ENCODE measurements around the gene TNFSF9. TPM values are rescaled to one million over a fixed set of nuclear protein-coding genes. Genes with fewer than 3 reads are reported as not detected.

Gene TNFSF9
- total RNA-seq, 3 donors from 2014 or later (not counting 1 experiment from before 2014, with no cell fraction given), result 3.3 to 6.0 (median 5.6) TPM

- peaks cover 6% of the 10 kb centered on the region for H3K4me1 ChIP-seq (ENCODE audit: control insufficient read depth, insufficient read depth, low read length)
- no peak overlapping the region for H3K4me3 ChIP-seq (ENCODE audit: low read length)
- H3K4me3 Mint-ChIP-seq, result no peak overlapping the region
- no peak overlapping the region for H3K27ac Mint-ChIP-seq
- H3K27ac ChIP-seq (ENCODE audit: low read length), result no peak overlapping the region
- H3K27me3 ChIP-seq (ENCODE audit: control insufficient read depth, insufficient read depth, low read length), result no peaks in the 10 kb centered on the region
- TF ChIP-seq CTCF (IDR thresholded peaks at IDR 0.05), result no peak
- no peaks in the 10 kb centered on the region for H3K36me3 ChIP-seq (ENCODE audit: control insufficient read depth, insufficient read depth, low read length)
- H3K9me3 Mint-ChIP-seq, result peaks cover 0 to 2% of the 10 kb centered on the region in 2 donors
- H3K4me1 Mint-ChIP-seq, result peaks cover 10% of the 10 kb centered on the region in 2 donors
- 92% methylated on average over 8 of the region's 8 CpGs for WGBS (ENCODE audit: insufficient coverage)
- peaks cover 0 to 12% of the 10 kb centered on the region in 2 donors for H3K27me3 Mint-ChIP-seq (ENCODE audit: low read depth in 2 of 2)
- no peaks in the 10 kb centered on the region for H3K9me3 ChIP-seq (ENCODE audit: control insufficient read depth, insufficient read depth, low read length)
- intact Hi-C loops (cut with micrococcal nuclease), result no loop called here
- ATAC-seq (no peak), DNase-seq (no peak)
- H3K36me3 Mint-ChIP-seq, result no peaks in the 10 kb centered on the region
Observed at GRCh38 chr19:6494438-6495036, 36.3 kb upstream of the TNFSF9 start.

- Mint-ChIP-seq H3K27ac (no peak overlapping the region), H3K36me3 (no peaks in the 10 kb centered on the region), H3K4me1 (no peaks in the 10 kb centered on the region), H3K27me3 (ENCODE audit: low read depth in 2 of 2) (peaks cover 0 to 17% of the 10 kb centered on the region in 2 donors), H3K9me3 (peaks cover 0 to 2% of the 10 kb centered on the region in 2 donors), H3K4me3 (no peak overlapping the region)
- ATAC-seq, result no peak
- H3K27me3 ChIP-seq (ENCODE audit: control insufficient read depth, insufficient read depth, low read length), result peaks cover under 1% of the 10 kb centered on the region
- H3K9me3 ChIP-seq (ENCODE audit: control insufficient read depth, insufficient read depth, low read length), result no peaks in the 10 kb centered on the region
- no peak overlapping the region for H3K27ac ChIP-seq (ENCODE audit: low read length)
- H3K4me3 ChIP-seq (ENCODE audit: low read length), result no peak overlapping the region
- no peak for DNase-seq
- H3K36me3 ChIP-seq (ENCODE audit: control insufficient read depth, insufficient read depth, low read length), result no peaks in the 10 kb centered on the region
- 96% methylated on average over 19 of the region's 19 CpGs for WGBS (ENCODE audit: insufficient coverage)
- intact Hi-C loops (cut with micrococcal nuclease), result no loop called here
- no peak for TF ChIP-seq CTCF (IDR thresholded peaks at IDR 0.05)
- no peaks in the 10 kb centered on the region for H3K4me1 ChIP-seq (ENCODE audit: control insufficient read depth, insufficient read depth, low read length)
Observed at GRCh38 chr19:6495947-6496346, 34.9 kb upstream of the TNFSF9 start.

- H3K4me3 ChIP-seq (ENCODE audit: low read length), result no peak overlapping the region
- no peak overlapping the region for H3K4me3 Mint-ChIP-seq
- no peaks in the 10 kb centered on the region for H3K9me3 Mint-ChIP-seq
- H3K27me3 Mint-ChIP-seq (ENCODE audit: low read depth in 2 of 2), result peaks cover 0 to 26% of the 10 kb centered on the region in 2 donors
- ATAC-seq (no peak), DNase-seq (no peak)
- H3K4me1 Mint-ChIP-seq, result peaks cover 0 to 11% of the 10 kb centered on the region in 2 donors
- H3K4me1 ChIP-seq (ENCODE audit: control insufficient read depth, insufficient read depth, low read length), result peaks cover 15% of the 10 kb centered on the region
- no peaks in the 10 kb centered on the region for H3K36me3 ChIP-seq (ENCODE audit: control insufficient read depth, insufficient read depth, low read length)
- H3K27me3 ChIP-seq (ENCODE audit: control insufficient read depth, insufficient read depth, low read length), result peaks cover 13% of the 10 kb centered on the region
- no peaks in the 10 kb centered on the region for H3K9me3 ChIP-seq (ENCODE audit: control insufficient read depth, insufficient read depth, low read length)
- intact Hi-C loops (cut with micrococcal nuclease), result no loop called here
- H3K27ac Mint-ChIP-seq, result no peak overlapping the region
- TF ChIP-seq CTCF (IDR thresholded peaks at IDR 0.05), result no peak
- H3K36me3 Mint-ChIP-seq, result no peaks in the 10 kb centered on the region
- H3K27ac ChIP-seq (ENCODE audit: low read length), result no peak overlapping the region
- 67% methylated on average over 7 of the region's 7 CpGs for WGBS (ENCODE audit: insufficient coverage)
Observed at GRCh38 chr19:6498294-6499036, 32.4 kb upstream of the TNFSF9 start.
